Measurements from ENCODE around the gene NPIPB5. TPM values are rescaled to one million over a fixed set of nuclear protein-coding genes. Genes with fewer than 3 reads are reported as not detected.
"Not testable (repeated sequence)": the region's sequence is repeated elsewhere in the genome, so short reads cannot be mapped to it uniquely, and the experiment has no call there.

NPIPB5 gene
- total RNA-seq (2011; cell fraction: chromatin; rRNA removed; ENCODE audit: low replicate concordance): 926 and 2,787 TPM in 2 replicates
- total RNA-seq (2011; cell fraction: nucleolus; rRNA removed): 309 and 455 TPM in 2 replicates
- 981 and 1,262 TPM in 2 replicates for total RNA-seq (2011; cell fraction: nucleoplasm; rRNA removed)
- total RNA-seq (2014; rRNA removed): 26.0 and 28.4 TPM in 2 replicates
- total RNA-seq (2014; rRNA removed; fragmentation: Illumina TruSeq; extraction: Trizol): 104 and 117 TPM in 2 replicates
- total RNA-seq (2015; rRNA removed; fragmentation: Illumina TruSeq; extraction: Trizol): 71.2 and 81.4 TPM in 2 replicates
- total RNA-seq (2021): 98.1 and 118 TPM in 2 replicates
- polyA plus RNA-seq (2011; rRNA removed): 43.9 and 59.4 TPM in 2 replicates
- 20.1 and 26.0 TPM in 2 replicates for polyA plus RNA-seq (2011; cell fraction: cytosol; rRNA removed)
- 120 and 309 TPM in 2 replicates for polyA plus RNA-seq (2011; cell fraction: nucleus; rRNA removed)
- polyA plus RNA-seq (2012): 41.8 and 66.8 TPM in 2 replicates
- polyA plus RNA-seq (2014; fragmentation: Illumina TruSeq; extraction: Trizol): 66.4 and 94.6 TPM in 2 replicates
- 1 to 10 TPM; 4.6 to 8.5 TPM for polyA plus RNA-seq (2014; fragmentation: Nextera tagmentation; extraction: Ambion mirVana)
- polyA plus RNA-seq (2014; rRNA removed): 73.4 and 80.1 TPM in 2 replicates
- polyA minus RNA-seq (2011; rRNA and poly(A)+ RNA removed): 160 and 202 TPM in 2 replicates
- polyA minus RNA-seq (2011; cell fraction: cytosol; rRNA and poly(A)+ RNA removed): 47.8 and 49.0 TPM in 2 replicates
- polyA minus RNA-seq (2011; cell fraction: nucleus; rRNA and poly(A)+ RNA removed): 191 and 201 TPM in 2 replicates
- percentile 48 among the genes with signal in this experiment for Bru-seq, nascent RNA
- BruChase-seq, experiment 1, labeled RNA remaining after a 2-hour chase: percentile 54 among the genes with signal in this experiment
- percentile 59 among the genes with signal in this experiment for BruChase-seq, experiment 2, labeled RNA remaining after a 6-hour chase
- long read RNA-seq, experiment 1, partial matches to known transcripts: 0 of 16 reads
- long read RNA-seq, experiment 1, other reads (novel, unspliced or antisense): 16 of 16 reads
- long read RNA-seq, experiment 2, partial matches to known transcripts: 2 of 8 reads
- long read RNA-seq, experiment 2, other reads (novel, unspliced or antisense): 6 of 8 reads
- long read RNA-seq, experiment 3, partial matches to known transcripts: 0 of 1 reads
- long read RNA-seq, experiment 3, other reads (novel, unspliced or antisense): 1 of 1 reads

DNA sequence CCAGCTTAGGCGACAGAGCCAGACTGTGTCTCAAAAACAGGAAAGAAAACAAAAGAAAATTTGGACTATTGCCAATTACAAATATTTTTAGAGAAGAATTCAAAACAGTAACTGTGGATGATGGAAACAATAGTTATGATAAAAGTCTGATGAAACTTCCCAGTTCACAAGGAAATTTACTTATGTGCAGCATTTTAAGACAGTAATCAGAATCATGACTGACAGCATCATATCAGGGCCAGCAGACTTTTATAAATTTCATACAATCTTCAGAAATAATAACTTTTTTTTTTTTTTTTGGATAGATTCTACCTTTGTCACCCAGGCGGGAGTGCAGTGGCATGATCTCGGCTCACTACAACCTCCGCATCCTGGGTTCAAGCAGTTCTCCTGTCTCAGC lies at the start of gene NPIPB5:
Gene NPIPB5 (plus strand): TSS at position 301 of the 400 bp plus-strand sequence. CDS start 2,911 bp downstream, outside the sequence.
- H3K79me2 ChIP-seq (ENCODE audit: control insufficient read depth, insufficient read depth, low read length); DNase-seq (ENCODE audit: extremely low read depth in 1 of 4, low spot score in 3 of 4); H2AFZ ChIP-seq (ENCODE audit: low read depth, low read length); H3K4me1 ChIP-seq (replicated peaks in 1 of 2; ENCODE audit: control insufficient read depth in 2 of 2, insufficient read depth in 2 of 2, low read length in 2 of 2); H4K20me1 ChIP-seq (replicated peaks; ENCODE audit: control insufficient read depth, insufficient read depth, low read length); H3K27ac ChIP-seq (ENCODE audit: extremely low read depth, low read depth, low read length); CTCF ChIA-PET (ENCODE audit: low intra/inter-chr PET ratio); ATAC-seq; H3K9me1 ChIP-seq (ENCODE audit: control insufficient read depth, insufficient read depth, low read length); H3K9me3 ChIP-seq (replicated peaks; ENCODE audit: control insufficient read depth, insufficient read depth, low read depth, low read length); H3K36me3 ChIP-seq (ENCODE audit: control insufficient read depth, insufficient read depth, low read length); H3K4me2 ChIP-seq (ENCODE audit: insufficient read depth, low read length); in situ Hi-C loops (cut with MboI); POLR2A ChIA-PET; H3K27me3 ChIP-seq (ENCODE audit: control insufficient read depth in 2 of 2, insufficient read depth in 2 of 2, low read length in 2 of 2); FAIRE-seq; intact Hi-C loops (cut with micrococcal nuclease); BruUV-seq (replicated peaks); H3K9ac ChIP-seq (ENCODE audit: insufficient read depth in 1 of 2, low read depth in 2 of 2, low read length in 2 of 2); H3K4me3 ChIP-seq: not testable (repeated sequence)
- WGBS (ENCODE audit: insufficient coverage, low coverage, missing lambda C conversion rate): no CpG with 5 or more reads among the region's 4 CpGs

DNA sequence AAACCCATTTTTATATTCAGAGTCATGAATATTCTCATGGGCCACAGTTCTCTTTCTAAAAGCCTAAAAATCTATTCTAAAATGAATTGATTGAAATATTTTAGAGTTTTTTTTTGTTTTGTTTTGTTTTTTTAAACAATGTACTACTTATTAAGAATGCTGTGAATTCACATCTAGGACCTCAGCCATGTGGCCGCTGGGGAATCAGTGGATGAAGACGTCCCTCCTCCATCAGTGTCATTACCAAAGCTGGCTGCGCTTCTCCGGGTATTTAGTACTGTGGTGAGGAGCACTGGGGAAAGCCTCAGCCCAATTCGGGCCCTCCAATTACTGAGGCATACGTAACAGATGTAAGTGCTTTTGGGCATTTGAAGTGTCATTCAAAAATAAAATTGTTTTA lies 41.8 kb upstream of the NPIPB5 start:
- POLR2A ChIA-PET; intact Hi-C loops (cut with micrococcal nuclease); H3K4me3 ChIP-seq; H3K4me2 ChIP-seq (ENCODE audit: insufficient read depth, low read length); H4K20me1 ChIP-seq (replicated peaks; ENCODE audit: control insufficient read depth, insufficient read depth, low read length); H3K27ac ChIP-seq (ENCODE audit: extremely low read depth, low read depth, low read length); H3K9me3 ChIP-seq (replicated peaks; ENCODE audit: control insufficient read depth, insufficient read depth, low read depth, low read length); H3K9me1 ChIP-seq (ENCODE audit: control insufficient read depth, insufficient read depth, low read length); H3K9ac ChIP-seq (ENCODE audit: insufficient read depth in 1 of 2, low read depth in 2 of 2, low read length in 2 of 2); H3K4me1 ChIP-seq (replicated peaks in 1 of 2; ENCODE audit: control insufficient read depth in 2 of 2, insufficient read depth in 2 of 2, low read length in 2 of 2); H3K36me3 ChIP-seq (ENCODE audit: control insufficient read depth, insufficient read depth, low read length); DNase-seq (ENCODE audit: extremely low read depth in 1 of 4, low spot score in 3 of 4); ATAC-seq; H2AFZ ChIP-seq (ENCODE audit: low read depth, low read length); in situ Hi-C loops (cut with MboI); H3K79me2 ChIP-seq (ENCODE audit: control insufficient read depth, insufficient read depth, low read length); FAIRE-seq; BruUV-seq (replicated peaks); H3K27me3 ChIP-seq (ENCODE audit: control insufficient read depth in 2 of 2, insufficient read depth in 2 of 2, low read length in 2 of 2); CTCF ChIA-PET (ENCODE audit: low intra/inter-chr PET ratio): not testable (repeated sequence)
- WGBS (ENCODE audit: insufficient coverage, low coverage, missing lambda C conversion rate): 94% methylated on average over 4 of the region's 6 CpGs

Measured in K562 (cell line).